Neutrophil (primary cell): ENCODE results near the gene GARNL3.

Experiments
- H3K27ac ChIP-seq: fragments of 200-600 bp; sonication (generic); 2 replicates; pipeline ENCODE4 v1.5.1; 2016; ENCODE audit warnings: mild to moderate bottlenecking, moderate library complexity
- H3K27me3 ChIP-seq: fragments of 200-600 bp; sonication (generic); 2 replicates; pipeline ENCODE4 v1.6.0; 2016; ENCODE audit warnings: mild to moderate bottlenecking
- H3K36me3 ChIP-seq: fragments of 200-600 bp; sonication (generic); 2 replicates; pipeline ENCODE4 v1.5.1; 2017
- H3K4me1 ChIP-seq, 2 experiments: fragments of 200-600 bp in 1 of 2; sonication (generic) in 1 of 2; 1 replicate in 1 of 2; 2 replicates in 1 of 2; pipeline versions ENCODE4 v1.5.1 to v1.6.1; 2013 to 2016; ENCODE audit warnings: low read depth in 1 of 2, low read length in 1 of 2, mild to moderate bottlenecking in 1 of 2, moderate library complexity in 1 of 2; ENCODE audit not compliant: control insufficient read depth in 1 of 2, insufficient read depth in 1 of 2
- H3K4me3 ChIP-seq, 2 experiments: fragments of 200-600 bp in 1 of 2; sonication (generic) in 1 of 2; 1 replicate in 1 of 2; 2 replicates in 1 of 2; pipeline ENCODE4 v1.5.1; 2013 to 2016; ENCODE audit warnings: low read depth in 1 of 2, low read length in 1 of 2, mild to moderate bottlenecking in 1 of 2, moderate library complexity in 1 of 2
- H3K9me3 ChIP-seq: fragments of 200-600 bp; sonication (generic); 2 replicates; pipeline ENCODE4 v1.5.1; 2016
- TF ChIP-seq, protein P1 (sequence below): fragments of 200-600 bp; sonication (generic); IDR thresholded peaks from 2 replicates; pipeline ENCODE4 v1.5.1; 2016; ENCODE audit warnings: antibody characterized with exemption

GARNL3 gene

DNA sequence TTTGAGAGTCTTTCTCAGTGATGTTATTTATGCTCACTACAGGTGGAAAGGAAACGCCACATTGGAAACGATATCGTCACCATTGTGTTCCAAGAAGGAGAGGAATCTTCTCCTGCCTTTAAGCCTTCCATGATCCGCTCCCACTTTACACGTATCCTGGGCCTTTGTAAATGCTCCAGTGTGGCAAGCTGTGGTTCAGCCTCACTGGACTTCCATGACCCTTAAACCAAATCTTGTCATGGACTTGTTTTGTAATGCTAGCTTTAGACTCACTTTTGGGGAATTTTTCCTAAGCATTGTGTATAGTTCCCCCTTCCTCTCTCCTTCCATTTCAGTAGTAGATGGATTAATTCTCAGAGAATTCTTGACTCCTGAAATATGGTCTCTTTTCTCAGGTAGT lies 71.5 kb downstream of the GARNL3 start:
- TF ChIP-seq, protein P1, sequence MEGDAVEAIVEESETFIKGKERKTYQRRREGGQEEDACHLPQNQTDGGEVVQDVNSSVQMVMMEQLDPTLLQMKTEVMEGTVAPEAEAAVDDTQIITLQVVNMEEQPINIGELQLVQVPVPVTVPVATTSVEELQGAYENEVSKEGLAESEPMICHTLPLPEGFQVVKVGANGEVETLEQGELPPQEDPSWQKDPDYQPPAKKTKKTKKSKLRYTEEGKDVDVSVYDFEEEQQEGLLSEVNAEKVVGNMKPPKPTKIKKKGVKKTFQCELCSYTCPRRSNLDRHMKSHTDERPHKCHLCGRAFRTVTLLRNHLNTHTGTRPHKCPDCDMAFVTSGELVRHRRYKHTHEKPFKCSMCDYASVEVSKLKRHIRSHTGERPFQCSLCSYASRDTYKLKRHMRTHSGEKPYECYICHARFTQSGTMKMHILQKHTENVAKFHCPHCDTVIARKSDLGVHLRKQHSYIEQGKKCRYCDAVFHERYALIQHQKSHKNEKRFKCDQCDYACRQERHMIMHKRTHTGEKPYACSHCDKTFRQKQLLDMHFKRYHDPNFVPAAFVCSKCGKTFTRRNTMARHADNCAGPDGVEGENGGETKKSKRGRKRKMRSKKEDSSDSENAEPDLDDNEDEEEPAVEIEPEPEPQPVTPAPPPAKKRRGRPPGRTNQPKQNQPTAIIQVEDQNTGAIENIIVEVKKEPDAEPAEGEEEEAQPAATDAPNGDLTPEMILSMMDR = no peak
- H3K4me3 ChIP-seq = no peak overlapping the region
- H3K27ac ChIP-seq = no peak overlapping the region
- H3K9me3 ChIP-seq = no peaks in the 10 kb centered on the region
- H3K27me3 ChIP-seq = no peaks in the 10 kb centered on the region
- no peaks in the 10 kb centered on the region for H3K36me3 ChIP-seq
- H3K4me1 ChIP-seq = no peaks in the 10 kb centered on the region

DNA sequence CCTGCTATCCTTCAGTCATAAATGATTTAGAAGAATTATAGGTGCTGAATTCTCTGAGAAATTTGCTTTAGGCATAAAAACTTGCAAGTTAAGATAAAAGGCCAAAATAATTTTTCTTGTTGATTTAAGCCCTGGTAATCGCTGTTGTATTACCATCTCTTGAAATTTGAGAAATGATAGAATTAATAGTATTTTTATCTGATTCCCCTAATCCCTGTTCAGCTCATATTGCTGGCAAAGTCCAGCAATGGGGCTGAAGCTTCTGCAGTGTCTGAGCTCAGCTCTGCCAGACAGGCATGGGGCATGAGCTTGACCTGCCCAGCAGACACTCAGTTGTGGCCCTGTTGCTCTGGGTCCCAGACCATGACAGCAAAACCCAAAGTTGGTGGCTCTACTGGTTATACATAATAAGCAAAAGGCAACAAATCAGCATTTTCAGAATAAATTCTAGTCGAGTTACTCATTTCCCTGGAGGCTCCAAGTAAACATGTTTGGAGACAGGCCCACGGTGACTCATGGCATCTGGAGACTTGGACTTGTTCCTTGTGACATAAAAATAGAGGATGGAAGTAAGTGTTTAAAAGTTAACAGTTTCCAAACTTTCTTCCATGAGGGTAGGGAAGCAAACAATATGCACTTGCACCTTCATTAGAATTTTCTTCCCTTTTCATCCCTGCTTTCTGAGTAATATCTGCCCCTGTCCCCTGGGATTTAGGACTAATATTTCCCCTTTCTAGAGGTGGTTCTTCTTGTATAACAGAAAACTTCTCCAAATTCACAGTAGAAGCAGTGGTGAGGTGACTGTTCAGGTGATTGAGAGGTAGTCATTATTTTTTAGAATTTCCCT lies 72.2 kb downstream of the GARNL3 start:
- Histone ChIP-seq H3K27ac (no peak overlapping the region), H3K27me3 (no peaks in the 10 kb centered on the region), H3K9me3 (no peaks in the 10 kb centered on the region), H3K4me1 (no peaks in the 10 kb centered on the region), H3K36me3 (no peaks in the 10 kb centered on the region), H3K4me3 (no peak overlapping the region)
- TF ChIP-seq, protein P1 = no peak

DNA sequence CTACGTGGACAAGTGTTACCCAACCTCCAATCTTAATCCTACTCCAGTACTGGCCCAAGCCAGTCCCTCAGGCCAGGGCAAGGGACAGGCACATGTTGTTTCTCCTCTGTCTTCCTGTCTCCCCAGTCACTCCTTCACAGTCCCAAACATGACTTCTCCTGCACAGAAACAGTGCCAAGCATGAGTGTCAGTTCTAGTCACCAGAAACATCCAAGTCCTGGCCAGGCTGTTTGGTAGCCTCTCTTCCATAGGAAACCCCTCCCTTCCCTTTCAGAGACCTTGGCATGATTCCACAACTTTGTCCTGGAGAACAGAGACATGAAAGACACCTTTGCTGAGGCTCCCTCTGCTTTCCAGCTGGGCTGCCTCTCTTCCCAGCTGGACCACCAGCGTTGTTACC lies 76.1 kb downstream of the GARNL3 start:
- peaks cover 4% of the 10 kb centered on the region for H3K27me3 ChIP-seq
- H3K27ac ChIP-seq = no peak overlapping the region
- H3K9me3 ChIP-seq = no peaks in the 10 kb centered on the region
- TF ChIP-seq, protein P1 = no peak
- no peaks in the 10 kb centered on the region for H3K36me3 ChIP-seq
- H3K4me1 ChIP-seq = no peaks in the 10 kb centered on the region
- no peak overlapping the region for H3K4me3 ChIP-seq

DNA sequence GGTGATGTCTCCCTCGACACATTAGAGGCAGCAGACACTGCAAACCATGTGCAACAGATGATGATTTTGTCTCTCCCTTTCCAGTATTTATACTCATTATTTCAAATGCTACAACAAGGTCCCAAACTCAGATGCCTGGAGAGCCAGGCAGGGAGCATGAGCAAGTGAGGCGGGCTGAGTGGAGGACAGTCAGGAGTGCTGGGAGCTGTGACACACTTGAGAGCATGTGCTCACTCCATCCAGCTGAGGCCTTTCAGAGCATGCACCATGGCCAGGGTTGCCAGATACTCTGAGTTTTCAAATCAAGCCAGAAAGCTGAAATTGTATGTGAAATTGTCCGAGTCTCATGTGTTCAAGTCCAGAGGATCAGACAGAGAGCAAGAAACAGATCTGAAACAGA lies 76.6 kb downstream of the GARNL3 start:
- Histone ChIP-seq H3K9me3 (no peaks in the 10 kb centered on the region), H3K4me1 (no peaks in the 10 kb centered on the region), H3K4me3 (no peak overlapping the region), H3K27me3 (peaks cover 4% of the 10 kb centered on the region), H3K27ac (no peak overlapping the region), H3K36me3 (no peaks in the 10 kb centered on the region)
- TF ChIP-seq, protein P1 = no peak

DNA sequence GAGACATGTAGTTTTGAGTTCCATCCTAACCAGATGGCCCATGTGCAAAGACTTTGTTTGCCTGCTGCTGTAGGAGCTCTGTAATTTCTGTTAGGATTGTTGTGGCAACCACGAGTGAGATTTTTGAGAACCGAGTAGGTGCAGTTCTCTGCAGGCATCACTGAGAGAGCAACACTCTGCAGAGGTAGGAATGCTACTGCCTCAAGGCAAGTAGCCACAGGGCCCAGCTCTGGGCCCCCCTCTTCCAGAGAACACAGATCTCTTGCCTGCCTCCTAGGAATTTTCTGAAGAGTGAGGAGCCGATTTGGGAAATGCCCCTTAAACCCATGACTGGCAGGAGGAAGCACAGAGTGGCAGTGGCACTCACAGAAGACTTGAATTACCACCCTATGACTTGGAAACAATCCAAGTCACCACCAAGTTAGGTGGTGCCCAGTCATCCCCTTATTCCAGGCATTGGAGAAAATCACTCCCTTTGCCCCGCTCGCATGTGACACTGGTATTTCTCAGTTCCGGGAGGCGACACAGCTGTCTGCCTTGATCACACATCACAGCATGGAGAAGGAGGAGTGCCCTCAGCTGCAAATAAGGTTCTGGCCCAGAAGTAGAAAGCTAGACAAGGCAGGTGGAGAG lies 79.9 kb downstream of the GARNL3 start:
- no peaks in the 10 kb centered on the region for H3K9me3 ChIP-seq
- H3K4me1 ChIP-seq = no peaks in the 10 kb centered on the region
- H3K4me3 ChIP-seq = no peak overlapping the region
- H3K36me3 ChIP-seq = no peaks in the 10 kb centered on the region
- H3K27me3 ChIP-seq = peaks cover 4% of the 10 kb centered on the region
- TF ChIP-seq, protein P1 = no peak
- no peak overlapping the region for H3K27ac ChIP-seq
